Stimulated activated CD8-positive, alpha-beta memory T cell treated with anti-CD3 and anti-CD28 coated beads, Interleukin-15, amount 100 ng/mL, for 24 hours (primary cell): ENCODE measurements around the gene TGM2.

Source experiments
- DNase-seq: peaks from one replicate; pipeline ENCODE4 v3.0.0-alpha.2; 2020; ENCODE audit warnings: low read depth

TGM2 gene

DNA sequence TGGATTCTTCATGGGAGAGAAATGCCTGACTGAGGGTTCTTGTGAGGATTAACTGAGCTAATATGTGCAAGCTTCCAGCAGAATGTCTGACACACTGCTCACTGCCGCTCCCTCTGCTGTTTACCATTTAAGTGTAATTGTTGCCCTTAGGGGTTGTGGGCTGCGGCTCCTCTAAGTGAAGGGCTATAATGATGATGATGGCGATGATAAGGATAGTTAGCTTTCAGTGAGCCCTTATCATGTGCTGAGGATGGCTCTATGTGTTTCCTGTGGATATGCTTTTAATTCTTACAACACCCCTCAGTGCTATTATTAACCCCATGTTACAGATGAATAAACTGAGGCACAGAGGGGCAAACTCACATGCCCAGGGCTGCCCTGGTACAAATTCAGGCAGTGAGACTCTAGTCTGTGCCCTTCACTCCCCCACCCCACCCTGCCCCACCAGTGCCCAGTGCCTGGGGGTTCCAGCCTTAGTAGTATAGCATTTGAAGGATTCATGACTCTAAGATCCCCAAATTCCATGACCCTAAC lies 33.4 kb downstream of the TGM2 start:
- DNase-seq, result no peak

DNA sequence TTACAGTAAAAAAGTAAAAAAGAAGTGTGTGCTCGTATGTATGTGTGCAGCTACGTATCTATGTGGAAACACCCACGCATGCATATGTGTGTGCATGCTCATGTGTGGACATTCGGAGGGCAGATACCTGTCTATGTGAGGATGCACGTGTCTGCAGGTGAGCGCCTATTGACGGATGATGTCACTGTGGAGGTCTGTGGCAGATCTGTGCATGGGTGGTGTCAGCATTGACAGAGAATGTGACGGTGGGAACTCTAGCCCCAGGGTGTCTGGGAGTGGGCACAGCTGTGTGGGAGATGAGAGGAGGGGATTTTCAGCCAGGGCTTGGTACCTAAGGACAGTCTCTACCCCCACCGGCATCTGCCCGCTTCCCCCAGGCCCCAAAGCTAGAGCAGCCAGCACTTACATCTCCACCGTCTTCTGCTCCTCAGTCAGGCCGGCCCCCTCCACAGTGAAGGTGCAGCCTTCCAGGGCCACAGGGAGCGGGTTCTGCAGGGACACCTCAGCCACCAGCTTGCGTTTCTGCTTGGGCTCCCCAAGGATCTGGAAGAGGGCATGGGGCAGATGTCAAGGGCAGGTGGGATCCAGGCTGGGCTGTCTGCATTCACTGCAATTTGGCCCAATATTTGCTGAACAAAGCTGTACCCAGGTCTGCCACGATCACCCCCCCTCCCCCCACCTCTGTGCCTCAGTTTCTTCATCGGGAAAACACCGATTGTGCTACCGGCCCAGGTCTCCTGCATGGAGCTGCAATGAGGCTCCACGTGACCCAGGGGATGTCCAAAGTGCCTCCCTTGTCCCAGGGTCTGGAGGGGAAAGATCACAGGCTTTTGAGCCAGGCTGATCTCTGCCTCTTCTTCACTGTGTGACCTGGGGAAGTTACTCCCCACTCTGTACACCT lies 34.1 kb downstream of the TGM2 start:
- DNase-seq, result no peak

DNA sequence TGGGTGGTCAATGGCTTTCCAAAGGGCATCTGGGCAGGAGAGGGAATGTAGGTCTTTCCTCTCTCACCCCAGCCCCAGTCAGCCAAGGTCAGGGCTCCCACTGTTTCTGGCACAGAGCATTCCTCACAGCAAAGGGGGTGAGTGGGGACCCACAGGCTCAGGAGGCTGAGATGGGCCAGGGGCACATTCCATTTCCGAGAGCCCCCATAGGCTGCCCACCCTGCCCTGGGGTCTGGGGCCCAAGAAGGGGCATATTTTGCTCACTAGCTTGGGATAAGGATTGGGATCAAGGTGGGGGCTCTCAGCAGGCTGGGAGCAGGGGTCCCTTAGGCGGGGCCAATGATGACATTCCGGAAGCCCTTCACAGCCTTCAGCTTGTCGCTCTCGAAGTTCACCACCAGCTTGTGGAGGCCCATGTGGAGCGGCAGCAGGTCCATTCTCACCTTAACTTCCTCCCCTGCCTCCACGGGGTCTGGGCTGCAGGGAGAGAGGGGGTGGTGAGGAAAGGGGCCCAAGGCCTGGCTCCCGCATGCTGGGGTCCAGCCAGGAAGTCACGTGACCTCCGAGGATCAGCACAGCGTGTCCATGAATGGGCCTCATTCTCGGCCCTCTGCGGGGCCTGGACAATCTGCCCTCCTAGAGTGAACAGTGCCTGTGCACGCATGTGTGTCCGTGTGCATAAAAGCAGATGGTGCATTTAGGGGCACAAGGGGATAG lies 35.0 kb downstream of the TGM2 start:
- no peak for DNase-seq

DNA sequence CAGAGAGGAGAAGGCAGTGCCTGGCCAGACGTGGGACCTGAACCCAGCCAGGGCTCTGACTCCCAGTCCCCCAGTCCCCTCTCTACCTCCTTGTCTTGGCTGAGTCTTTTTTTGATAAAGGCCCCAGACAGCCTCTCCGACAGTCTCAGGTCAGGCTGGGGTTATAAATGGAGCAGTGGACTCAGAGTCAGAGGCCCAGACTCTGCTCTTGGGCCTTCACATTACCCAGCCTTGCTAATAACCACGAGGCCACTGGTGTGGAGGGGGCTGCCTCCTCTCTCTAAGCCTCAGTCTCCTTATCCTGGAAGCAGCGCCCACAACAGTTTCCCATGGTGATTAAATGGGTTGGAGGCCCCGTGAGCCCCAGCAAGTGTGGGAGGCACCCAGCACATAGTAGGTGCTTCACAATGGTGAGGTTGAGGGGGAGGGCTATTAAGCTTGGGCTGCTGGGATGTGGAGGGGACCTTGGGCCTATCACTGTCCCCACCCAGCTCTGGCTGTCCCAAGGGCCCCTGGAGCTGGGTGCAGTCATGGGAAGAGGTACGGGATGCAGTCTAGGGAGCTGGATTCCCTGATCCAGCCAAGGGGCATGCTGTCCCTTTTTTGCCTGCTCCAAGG lies 35.7 kb downstream of the TGM2 start:
- no peak for DNase-seq

DNA sequence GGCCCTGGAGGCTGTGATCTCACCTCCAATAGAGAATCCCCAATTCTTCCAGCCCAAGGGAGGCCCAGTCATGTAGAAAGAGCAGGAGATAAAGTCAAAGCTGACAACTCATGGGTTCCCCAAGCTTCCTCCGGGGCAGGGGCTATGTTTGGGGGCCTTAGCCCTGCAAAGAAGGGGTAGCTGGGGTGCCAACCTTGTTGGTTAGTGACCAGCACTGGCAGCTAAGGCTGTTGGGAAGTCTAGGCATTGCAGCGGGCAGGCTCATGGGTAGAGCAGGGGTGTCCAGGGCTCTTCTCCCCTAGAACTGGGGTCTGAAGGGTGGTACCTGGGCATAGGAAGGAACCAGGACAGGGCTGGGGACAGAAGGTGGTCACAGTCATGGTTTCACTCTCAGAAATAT lies 36.4 kb downstream of the TGM2 start:
- DNase-seq, result no peak

DNA sequence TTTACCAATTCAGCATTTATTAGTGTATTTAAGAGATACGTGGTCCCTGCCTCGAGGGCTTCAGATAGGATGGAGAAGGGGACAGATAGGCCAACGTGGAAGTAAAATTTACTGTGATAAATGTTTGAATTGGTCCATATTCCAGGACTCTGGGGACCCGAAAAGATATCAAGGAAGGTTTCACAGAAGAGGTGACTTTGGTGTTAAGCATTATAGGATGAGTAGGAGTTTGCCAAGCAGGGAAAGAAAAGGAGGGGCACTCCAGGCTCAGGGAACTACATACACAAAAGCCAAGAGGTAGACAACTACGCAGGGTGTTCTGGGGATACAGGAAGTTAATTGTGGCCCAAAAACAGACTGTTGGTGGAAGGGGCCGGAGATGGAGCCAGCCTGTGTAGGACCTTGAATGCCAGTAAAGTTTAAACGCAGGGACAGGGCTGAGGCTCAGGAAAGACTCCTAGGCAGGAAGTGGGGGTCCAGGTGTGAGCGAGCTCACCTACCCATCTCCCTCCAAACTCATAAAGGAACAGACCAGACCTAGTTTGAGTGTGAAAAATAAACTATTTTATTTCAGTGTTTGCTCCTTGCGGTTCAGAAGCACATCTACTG lies 37.0 kb downstream of the TGM2 start:
- no peak for DNase-seq

DNA sequence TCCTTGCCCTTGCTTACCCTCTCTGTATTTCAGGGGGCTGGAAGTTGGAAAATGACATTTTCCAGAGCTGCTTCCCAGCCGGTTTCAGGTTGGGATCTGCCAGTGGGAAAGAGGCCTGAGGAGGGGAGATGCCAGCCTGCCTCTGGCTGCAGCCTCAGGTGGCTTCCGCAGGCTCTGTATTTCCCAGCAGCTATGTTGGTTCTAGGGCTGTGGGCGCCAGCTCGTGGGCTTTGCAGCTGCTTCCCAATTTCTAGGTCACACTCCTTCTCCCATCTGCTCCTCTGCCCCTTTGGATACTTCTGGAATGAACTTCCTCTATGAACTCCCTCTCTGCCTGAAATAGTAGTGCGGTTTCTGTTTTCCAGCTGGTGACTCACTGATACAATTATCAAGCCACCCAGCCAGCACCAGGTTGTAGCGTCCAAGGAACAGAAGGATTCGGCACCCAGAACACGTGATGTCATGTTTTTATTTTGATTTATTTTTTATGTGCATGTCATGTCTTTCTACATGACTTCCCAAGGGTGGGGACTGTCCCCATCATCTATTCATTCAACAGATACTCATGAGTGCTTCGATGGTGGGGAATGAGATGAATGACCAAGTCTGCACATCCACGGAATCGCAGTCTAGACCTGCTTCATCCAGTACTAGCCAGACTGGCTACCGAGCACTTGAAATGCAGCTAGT lies 38.0 kb downstream of the TGM2 start:
- DNase-seq, result no peak

DNA sequence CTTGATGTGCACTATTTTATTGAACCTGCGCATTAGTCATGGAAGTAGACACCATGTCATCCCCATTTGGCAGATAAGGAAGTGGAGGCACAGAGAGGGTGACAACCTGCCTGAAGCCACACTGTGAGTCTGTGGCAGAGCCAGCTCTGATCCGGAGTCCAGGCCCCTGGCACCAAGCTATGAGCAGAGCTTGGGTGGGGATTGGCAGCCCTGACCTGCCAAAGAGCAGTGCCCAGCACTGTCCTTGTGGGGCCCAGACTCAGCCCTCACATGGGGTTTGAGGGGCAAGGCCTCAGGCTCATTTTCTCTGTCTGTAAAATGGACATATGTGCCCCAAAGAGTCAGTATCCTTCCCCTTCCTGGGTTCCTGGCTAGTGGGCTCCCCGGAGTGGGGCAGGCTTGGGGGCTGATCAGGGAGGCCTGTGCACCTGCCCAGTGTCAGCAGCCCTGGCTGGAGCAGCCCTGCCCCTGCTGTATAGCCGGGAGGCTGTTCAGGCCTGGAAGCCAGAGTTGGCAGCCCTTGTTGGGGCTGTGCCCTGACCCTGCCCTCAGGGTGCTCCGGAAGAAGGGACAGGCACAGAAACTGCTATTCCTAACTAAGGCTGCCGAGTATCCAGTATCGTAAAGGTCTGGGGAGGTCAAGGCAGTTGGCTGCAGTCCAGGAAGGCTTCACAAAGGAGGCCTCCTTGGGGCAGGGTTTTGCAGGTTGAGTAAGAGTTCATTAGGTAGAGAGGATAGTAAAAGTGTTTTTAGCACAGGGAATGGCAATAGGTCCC lies 38.7 kb downstream of the TGM2 start:
- DNase-seq, result no peak

DNA sequence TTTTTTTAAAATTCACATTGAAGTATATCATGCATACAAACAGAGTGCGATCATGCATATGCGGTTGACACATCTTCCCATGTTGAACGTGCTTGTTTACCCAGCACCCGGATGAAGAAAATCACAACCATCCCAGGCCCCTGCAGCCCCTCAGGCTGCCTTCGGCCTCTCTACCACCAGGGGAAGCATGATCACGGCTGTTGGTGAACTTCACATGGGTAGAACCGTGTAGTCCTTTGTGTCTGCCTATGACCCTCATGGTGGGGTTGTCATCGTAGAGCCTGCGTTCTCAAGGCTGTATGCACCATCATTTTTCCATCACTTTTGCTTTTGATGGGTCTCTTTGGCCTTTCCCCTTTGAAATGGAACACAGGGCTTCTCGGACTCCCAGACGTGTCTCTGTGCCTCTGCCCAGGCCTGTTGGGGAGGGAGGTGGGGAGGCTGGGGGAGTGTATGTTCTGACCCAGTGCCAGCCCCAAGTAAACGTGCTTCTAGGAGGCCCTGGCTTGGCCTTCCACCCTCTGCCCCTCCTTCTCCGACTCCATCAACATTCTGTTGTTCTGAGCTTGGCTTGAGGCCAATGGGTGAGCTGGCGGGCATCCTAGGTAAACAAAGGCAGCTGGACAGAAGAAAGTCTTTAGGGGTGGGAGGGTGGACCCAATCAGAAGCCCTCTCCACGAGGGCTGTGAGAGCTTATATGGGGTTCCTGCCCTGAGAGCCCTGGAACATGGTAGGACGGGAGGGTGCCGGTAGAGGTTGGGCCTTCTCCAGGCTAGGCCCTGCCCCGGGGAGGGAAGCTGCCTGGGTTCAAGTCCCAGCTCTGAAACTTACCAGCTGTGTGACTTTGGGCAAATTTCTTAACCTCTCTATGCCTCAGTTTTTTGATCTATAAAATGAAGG lies 39.7 kb downstream of the TGM2 start:
- no peak for DNase-seq

DNA sequence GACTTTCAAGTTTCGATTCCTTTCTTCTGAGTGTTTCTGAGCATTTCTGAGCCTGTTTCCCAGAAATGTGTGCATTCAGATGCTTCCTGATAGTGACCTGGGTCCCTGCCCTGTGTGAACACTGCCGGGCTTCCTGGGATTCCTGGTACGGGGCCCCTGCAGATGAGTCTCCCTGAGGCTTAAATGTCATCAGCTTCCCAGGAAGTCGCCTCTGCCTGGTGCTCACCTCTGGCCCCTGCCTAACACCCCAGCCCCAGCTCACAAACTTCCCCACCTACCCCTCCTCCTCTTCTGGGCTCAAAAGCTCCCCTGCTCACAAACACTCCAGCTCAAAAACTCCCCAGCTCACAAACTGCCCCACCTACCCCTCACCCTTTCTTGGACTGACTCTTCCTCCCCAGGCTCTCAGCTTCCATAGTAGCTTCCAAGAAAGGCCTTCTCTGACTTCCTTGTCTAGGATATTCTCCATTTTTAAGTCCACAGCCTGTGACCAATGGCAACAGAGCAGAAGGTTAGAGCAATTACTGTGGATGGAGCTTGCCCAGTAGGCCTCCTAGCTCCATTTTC lies 42.0 kb downstream of the TGM2 start:
- no peak for DNase-seq

DNA sequence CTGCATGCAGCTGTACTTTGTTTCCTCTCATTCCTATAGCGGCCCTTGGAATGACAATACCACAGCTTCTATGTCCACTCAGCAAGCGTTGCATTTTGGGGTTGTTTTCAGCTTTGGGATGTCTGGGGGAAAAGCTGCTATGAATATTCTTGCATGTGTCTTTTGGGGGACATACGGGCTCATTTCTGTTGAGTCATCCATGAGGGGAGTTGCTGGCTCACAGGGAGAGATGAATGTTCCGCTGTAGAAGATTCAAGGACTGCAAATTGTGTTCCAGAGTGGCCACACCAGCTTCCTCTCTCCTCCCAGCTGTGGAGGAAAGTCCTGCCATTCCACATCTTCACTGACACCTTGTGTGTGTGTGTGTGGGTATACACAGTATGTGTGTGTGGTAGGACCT lies 43.3 kb downstream of the TGM2 start:
- DNase-seq, result no peak

DNA sequence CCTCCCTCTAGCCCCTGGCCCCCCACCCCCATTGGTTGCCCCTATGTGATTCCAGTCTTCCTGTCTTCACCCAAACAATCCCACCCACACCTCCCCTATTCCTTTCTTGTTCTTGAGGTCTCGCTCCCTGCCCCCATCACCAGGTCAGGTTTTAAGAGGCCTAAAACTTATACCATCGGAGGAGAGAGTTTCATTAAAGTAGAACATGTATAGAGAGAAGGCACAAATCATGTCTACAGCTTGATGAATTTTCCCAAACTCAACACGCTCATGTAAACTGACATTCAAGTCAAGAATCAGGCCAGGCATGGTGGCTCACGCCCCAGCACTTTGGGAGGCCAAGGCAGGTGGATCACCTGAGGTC lies 44.5 kb downstream of the TGM2 start:
- DNase-seq, result no peak

DNA sequence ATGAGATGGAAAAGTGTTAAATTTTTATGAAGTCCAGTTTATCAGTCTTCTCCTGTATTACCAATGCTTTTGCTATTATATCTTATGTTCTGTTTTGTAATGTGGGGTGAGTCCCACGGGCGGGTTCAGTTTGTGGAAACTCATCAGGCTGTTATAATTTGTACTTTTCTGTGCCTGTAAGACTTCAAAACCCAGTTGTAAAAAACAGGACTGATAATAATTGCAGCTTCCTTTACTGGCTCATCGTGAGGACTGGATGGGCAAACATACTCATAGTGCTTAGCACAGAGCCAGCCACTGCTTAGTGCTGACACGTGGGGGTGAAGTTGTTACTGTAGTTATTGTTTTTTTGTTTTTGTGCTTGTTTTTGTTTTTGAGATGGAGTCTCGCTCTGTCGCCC lies 45.6 kb downstream of the TGM2 start:
- no peak for DNase-seq

DNA sequence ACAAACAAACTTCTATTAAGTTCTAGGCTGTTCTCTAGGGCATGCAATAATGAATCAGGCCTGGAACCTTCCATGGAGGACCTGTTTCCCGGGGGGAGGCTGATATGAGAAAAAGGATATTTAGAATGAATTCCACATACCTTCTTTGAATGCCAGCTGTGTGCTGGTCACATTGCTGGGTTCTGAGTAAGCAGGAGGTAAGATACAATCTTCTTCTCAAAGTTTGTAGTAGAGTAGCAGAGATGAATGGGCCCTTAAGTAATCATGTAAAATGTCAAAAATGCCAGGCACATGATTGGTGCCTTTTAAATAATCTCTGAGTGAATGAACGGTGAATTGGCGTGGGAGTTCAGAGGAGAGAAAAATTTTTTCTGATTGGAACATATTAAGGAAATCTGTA lies 47.4 kb downstream of the TGM2 start:
- DNase-seq, result no peak

DNA sequence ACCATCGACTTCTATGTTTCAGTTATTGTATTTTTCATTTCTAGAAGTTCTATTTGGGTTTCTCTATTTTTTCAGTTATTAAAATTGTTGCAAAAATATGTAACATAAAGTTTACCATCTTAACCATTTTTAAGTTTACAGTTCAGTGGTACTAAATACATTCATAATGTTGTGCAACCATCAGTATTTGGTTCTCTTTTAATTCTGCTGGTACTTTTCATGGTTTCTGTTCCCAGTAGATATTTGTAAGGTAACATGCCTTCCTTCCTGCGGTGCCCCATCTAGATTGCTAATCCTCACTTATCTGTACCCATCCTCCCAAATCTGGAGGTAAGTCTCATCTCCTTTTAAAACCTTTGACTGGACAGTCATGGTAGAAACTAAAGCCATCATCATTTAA lies 47.9 kb downstream of the TGM2 start:
- no peak for DNase-seq

DNA sequence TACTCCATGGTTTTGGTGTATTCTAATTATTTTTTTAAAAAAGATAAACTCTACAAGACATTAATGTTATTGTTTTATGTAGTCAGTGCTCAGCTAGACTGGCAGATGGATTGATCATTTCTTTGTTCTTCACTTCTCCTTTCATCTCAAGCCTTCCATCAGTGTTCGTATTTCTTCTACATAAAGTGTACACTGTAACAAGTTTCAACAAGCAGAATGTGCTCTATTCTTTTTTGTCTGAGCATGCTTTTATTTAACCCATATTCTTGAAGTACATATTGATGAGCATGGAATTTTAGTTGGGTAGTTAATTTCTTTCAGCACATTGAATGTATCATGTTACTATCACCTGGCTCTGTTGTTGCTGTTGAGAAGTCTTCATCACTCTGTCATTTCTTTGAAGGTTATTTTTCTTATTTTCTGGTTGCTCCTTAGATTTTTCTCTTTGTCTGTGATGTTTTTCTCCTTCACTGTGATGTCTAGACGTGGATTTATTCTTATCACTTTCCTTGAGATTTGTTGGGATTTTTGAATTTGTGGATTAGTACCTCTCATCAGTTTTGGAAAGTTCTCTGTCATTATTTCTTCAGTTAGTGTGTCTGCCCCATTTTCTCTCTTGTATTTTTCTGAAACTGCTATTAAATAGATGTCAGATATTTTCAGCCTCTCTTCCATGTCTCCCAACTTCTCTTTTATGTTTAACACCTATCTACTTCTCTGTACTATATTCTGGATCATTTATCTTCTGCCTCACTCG lies 48.5 kb downstream of the TGM2 start:
- DNase-seq, result no peak

DNA sequence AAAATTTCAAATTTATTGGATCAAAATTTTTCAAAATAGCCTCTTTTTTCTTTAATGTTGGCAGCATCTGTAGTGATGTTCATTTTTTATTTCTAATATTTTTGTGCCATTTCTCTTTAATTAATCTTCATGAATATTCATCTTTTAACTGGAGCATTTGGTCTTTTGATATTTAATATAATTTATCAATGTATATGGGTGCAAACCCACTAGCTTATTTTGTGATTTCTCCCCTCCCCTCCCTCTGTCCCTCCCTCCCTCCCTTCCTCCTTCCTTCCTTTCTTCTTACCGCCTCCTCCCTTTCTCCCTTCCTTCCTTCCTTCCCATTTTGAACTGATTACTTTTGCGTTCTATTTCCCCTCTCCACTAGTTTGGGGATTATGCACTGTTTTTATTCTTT lies 49.2 kb downstream of the TGM2 start:
- no peak for DNase-seq

DNA sequence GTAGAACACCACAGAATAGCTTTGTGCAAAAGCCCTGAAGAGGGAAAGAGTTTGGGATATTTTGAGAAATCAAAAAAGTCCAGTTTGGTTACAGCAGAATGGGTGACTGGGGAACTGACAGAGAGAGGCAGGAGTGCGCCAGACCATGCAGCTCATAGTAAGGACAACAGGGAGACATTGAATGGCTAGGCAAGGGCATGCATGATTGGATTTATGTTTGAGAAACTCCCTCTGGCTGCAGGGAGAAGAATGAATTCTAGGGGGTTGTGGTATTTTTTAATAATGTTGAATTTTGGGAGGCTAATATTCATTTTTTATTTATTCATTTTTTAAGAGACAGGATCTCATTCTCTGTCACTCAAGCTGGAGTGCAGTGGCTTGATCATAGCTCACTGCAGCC lies 49.9 kb downstream of the TGM2 start:
- no peak for DNase-seq

DNA sequence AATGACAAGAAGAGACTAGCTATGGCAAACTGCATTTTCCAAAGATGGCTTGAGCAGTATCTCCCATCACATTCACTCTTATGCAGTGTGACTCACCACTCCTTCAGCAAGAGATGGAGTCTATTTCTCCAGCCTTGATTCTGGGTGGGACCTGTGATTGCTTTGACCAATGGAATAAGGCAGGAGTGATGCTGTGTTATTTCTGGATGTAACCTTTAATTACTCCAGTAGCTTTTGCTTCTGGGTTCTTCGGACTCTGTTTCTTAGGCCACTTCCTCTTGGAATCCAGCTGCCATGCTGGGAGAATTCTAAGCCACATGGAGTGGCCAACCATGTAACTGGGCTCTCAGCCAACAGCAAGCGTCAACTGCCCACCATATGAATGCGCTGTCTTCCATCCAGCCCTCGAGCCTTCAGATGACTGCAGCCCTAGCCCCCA lies 50.7 kb downstream of the TGM2 start:
- no peak for DNase-seq
